LNCaP clone FGC (cell line): Measurements from ENCODE around the gene BET1L.

ENCODE experiments used
- DNase-seq: peaks from one replicate; pipeline ENCODE4 v3.0.0-alpha.2; 2011; ENCODE audit warnings: low read depth
- H3K4me3 ChIP-seq: 2 replicates; pipeline ENCODE4 v1.5.1; 2011; ENCODE audit warnings: mild to moderate bottlenecking, low read depth, low read length, control low read depth
- TF ChIP-seq, protein P1 (sequence below): IDR thresholded peaks from 2 replicates; pipeline ENCODE4 v1.5.1; 2012; ENCODE audit warnings: mild to moderate bottlenecking; ENCODE audit not compliant: control insufficient read depth, insufficient read depth; ENCODE audit errors: extremely low read depth

The BET1L gene

DNA sequence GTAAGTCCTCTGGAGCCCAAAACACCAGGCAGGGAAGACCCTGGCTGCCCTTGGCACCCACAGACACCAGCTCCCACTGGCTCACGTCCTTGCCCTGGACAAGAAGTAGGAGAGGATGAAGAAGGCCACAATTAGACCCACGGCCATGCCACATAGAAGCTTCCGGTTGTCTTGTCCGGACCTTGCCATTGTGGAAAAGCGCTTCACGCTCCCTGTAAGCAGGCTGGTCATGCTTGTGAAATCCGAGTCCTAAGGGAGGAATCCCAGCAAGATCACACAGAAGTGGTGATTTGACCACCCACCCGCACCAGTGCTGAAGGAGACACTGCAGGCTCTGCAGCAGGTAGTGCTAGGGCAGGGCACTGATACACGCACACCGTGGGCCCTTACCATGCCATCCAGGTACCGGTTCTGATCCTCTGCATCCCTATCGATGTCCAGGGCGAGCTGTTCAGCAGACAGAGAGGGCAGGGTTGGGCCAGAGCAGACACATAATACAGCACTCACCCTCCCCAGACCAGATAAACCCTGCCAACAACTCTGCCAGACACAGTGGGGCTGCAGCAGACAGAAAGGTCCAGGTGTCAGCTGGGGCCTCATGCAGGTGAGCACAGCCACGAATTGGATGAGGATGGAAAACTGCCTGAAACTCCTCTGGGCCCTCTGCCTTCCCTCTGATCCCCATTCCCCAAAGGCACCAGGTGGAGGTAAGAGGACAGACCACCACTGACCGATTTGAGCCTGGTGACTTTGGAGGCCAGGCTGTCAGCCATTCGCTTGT is 1.8 kb downstream of the BET1L start:
- peak overlapping the region; percentile 88 for H3K4me3 ChIP-seq
- DNase-seq, result no peak
- TF ChIP-seq, protein P1, sequence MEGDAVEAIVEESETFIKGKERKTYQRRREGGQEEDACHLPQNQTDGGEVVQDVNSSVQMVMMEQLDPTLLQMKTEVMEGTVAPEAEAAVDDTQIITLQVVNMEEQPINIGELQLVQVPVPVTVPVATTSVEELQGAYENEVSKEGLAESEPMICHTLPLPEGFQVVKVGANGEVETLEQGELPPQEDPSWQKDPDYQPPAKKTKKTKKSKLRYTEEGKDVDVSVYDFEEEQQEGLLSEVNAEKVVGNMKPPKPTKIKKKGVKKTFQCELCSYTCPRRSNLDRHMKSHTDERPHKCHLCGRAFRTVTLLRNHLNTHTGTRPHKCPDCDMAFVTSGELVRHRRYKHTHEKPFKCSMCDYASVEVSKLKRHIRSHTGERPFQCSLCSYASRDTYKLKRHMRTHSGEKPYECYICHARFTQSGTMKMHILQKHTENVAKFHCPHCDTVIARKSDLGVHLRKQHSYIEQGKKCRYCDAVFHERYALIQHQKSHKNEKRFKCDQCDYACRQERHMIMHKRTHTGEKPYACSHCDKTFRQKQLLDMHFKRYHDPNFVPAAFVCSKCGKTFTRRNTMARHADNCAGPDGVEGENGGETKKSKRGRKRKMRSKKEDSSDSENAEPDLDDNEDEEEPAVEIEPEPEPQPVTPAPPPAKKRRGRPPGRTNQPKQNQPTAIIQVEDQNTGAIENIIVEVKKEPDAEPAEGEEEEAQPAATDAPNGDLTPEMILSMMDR, result no peak

- TF ChIP-seq, protein P1, result no peak
- DNase-seq, result no peak
These were observed 2.6 kb downstream of the BET1L start for GRCh38 chr11:204587-205109.

GRCh38 chr11:203945-204586 is 3.1 kb downstream of the BET1L start:
- no peak overlapping the region for H3K4me3 ChIP-seq
- DNase-seq, result no peak
- TF ChIP-seq, protein P1, result no peak

More at GRCh38 chr11:204587-205109, 2.6 kb downstream of the BET1L start:
- no peak overlapping the region for H3K4me3 ChIP-seq

DNA sequence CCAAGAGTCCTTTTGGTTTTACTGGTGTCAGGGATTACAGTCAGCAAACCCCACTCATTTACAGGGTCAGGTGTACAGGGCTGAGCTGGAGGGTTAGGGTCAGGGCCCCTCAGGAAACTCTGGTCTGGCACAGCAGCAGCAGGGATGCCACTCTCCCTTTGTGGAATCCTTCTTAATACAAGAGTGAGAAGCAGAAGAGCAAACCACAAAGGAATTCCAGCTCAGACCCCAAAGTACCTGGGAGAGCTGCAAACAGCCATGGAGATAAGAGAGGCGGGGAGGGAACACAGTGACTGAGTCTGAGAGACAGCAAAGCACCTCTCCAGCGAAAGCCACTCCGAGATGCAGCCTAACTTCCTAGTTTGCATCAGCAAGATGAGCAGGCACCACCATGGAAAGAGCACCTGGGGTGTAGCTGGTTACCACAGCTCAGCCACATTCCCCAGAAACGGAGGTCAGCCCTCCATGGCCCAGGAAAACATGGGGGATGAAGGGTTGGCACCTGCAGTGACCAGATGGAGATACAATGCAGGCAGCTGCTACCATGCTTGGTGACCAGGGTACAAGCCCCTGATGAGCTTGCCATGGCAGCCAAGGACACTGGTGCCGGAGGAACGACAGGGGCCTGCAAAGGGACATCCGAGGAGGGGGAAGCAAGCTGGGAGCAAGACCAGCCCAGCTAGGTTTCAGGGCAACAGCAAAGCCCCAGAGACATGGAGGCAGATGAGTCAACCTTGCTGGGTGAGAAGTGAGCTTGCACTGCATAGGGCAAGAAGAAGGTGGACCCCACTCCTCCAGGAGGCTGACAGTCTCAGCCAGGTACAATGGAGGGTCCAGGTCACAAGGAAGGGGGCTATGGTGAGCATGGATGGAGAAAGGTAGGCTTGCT is 3.9 kb downstream of the BET1L start:
- TF ChIP-seq, protein P1, result no peak
- no peak for DNase-seq

GRCh38 chr11:202490-202889 is 4.7 kb downstream of the BET1L start:
- no peak overlapping the region for H3K4me3 ChIP-seq
- no peak for DNase-seq
- TF ChIP-seq, protein P1, result no peak

More for the DNA sequence above, 3.9 kb downstream of the BET1L start:
- no peak overlapping the region for H3K4me3 ChIP-seq

- TF ChIP-seq, protein P1, result no peak
- no peak overlapping the region for H3K4me3 ChIP-seq
- DNase-seq, result no peak
These were observed 5.2 kb downstream of the BET1L start for GRCh38 chr11:201966-202365.
